H1 (cell line): ENCODE results near the gene OSBPL5. TPM values are rescaled to one million over a fixed set of nuclear protein-coding genes. Genes with fewer than 3 reads are reported as not detected.
A peak's percentile ranks its signal among the peaks of the same experiment; 100 is the strongest.

Experiments
- CTCF ChIA-PET: fragments of 300-600 bp; sonication (Branson Sonifier 250); formaldehyde crosslinking; loops from one replicate; lab custom pipeline; 2021; ENCODE audit not compliant: partially characterized antibody; lab: Charles Lee
- POLR2A ChIA-PET: fragments of 300-600 bp; sonication (Branson Sonifier 250); formaldehyde crosslinking; loops from one replicate; lab custom pipeline; 2021; ENCODE audit warnings: inconsistent platforms; ENCODE audit not compliant: partially characterized antibody; lab: Charles Lee
- DNase-seq, 2 experiments: peaks; one replicate each; pipeline versions ENCODE4 v3.0.0 to v3.0.0-alpha.2; 2010 to 2022; ENCODE audit warnings: low spot score in 2 of 2, low read depth in 1 of 2, mixed read lengths in 1 of 2
- FAIRE-seq: peaks from 2 replicates; lab custom pipeline; 2011; peaks lifted over from hg19 to GRCh38; lab: Jason Lieb, UNC
- H2AFZ ChIP-seq: 2 replicates; pipeline ENCODE4 v1.8.1; 2012; ENCODE audit warnings: low read length, inconsistent platforms
- H2AK5ac ChIP-seq: 2 replicates; pipeline ENCODE4 v1.6.1; 2013; ENCODE audit warnings: low read depth, low read length
- H2BK120ac ChIP-seq: replicated peaks from 2 replicates; pipeline ENCODE3; 2013; ENCODE audit warnings: low read depth, low read length, inconsistent platforms
- H2BK12ac ChIP-seq: 2 replicates; pipeline ENCODE4 v1.6.1; 2013; ENCODE audit warnings: low read depth, low read length
- H2BK15ac ChIP-seq: 2 replicates; pipeline ENCODE4 v1.6.1; 2013; ENCODE audit warnings: low read length
- H2BK20ac ChIP-seq: 2 replicates; pipeline ENCODE4 v1.6.1; 2013; ENCODE audit warnings: low read length
- H2BK5ac ChIP-seq: 2 replicates; pipeline ENCODE4 v1.6.1; 2013; ENCODE audit warnings: low read depth, low read length
- H3K14ac ChIP-seq: 2 replicates; pipeline ENCODE4 v1.6.1; 2013; ENCODE audit warnings: inconsistent platforms; ENCODE audit not compliant: insufficient read length
- H3K18ac ChIP-seq: 2 replicates; pipeline ENCODE4 v1.6.1; 2013; ENCODE audit warnings: low read length; ENCODE audit errors: extremely low read depth
- H3K23ac ChIP-seq: 2 replicates; pipeline ENCODE4 v1.6.1; 2013; ENCODE audit warnings: inconsistent platforms; ENCODE audit not compliant: insufficient read length
- H3K23me2 ChIP-seq: 2 replicates; pipeline ENCODE4 v1.6.1; 2013; ENCODE audit warnings: low read depth, low read length
- H3K27ac ChIP-seq: 2 replicates; pipeline ENCODE4 v1.6.1; 2011; ENCODE audit warnings: low read depth, low read length, inconsistent platforms
- H3K27me3 ChIP-seq, 4 experiments: replicated peaks in 1 of 4; 1 replicate in 1 of 4; 2 replicates in 3 of 4; pipeline versions ENCODE4 v1.6.1 to v1.8.1; 2011 to 2013; ENCODE audit warnings: low read length in 3 of 4, mild to moderate bottlenecking in 3 of 4, inconsistent platforms in 2 of 4, mixed read lengths in 2 of 4, moderate library complexity in 1 of 4; ENCODE audit not compliant: control insufficient read depth in 3 of 4, insufficient read depth in 3 of 4; ENCODE audit errors: extremely low read depth in 1 of 4
- H3K36me3 ChIP-seq, 4 experiments: 2 replicates each; pipeline versions ENCODE4 v1.6.1 to v1.8.1; 2011 to 2013; ENCODE audit warnings: mild to moderate bottlenecking in 4 of 4, low read length in 3 of 4, moderate library complexity in 2 of 4, control low read depth in 1 of 4, inconsistent platforms in 1 of 4; ENCODE audit not compliant: insufficient read depth in 4 of 4, control insufficient read depth in 2 of 4
- H3K4ac ChIP-seq: replicated peaks from 2 replicates; pipeline ENCODE3; 2013; ENCODE audit warnings: low read length, low read depth, mixed read lengths, inconsistent platforms; ENCODE audit not compliant: insufficient read length
- H3K4me1 ChIP-seq, 4 experiments: replicated peaks in 1 of 4; 1 replicate in 1 of 4; 2 replicates in 3 of 4; pipeline versions ENCODE4 v1.6.1 to v1.8.1; 2011 to 2013; ENCODE audit warnings: low read length in 3 of 4, inconsistent platforms in 2 of 4, mixed read lengths in 1 of 4; ENCODE audit not compliant: insufficient read depth in 4 of 4, control insufficient read depth in 3 of 4
- H3K4me2 ChIP-seq, 2 experiments: 2 replicates each; pipeline versions ENCODE4 v1.6.1 to v1.8.1; 2011 to 2013; ENCODE audit warnings: low read depth in 2 of 2, low read length in 2 of 2, control low read depth in 1 of 2, inconsistent platforms in 1 of 2, mild to moderate bottlenecking in 1 of 2; ENCODE audit not compliant: insufficient read depth in 1 of 2
- H3K4me3 ChIP-seq, 4 experiments: fragments of 200-600, 300-600 bp in 1 of 4; sonication (generic), shearing (Covaris generic), sonication (Bioruptor Twin) in 1 of 4; 2 replicates each; pipeline versions ENCODE4 v1.5.1 to v1.8.1; 2011 to 2016; ENCODE audit warnings: low read length in 4 of 4, low read depth in 3 of 4, control low read depth in 2 of 4, inconsistent platforms in 2 of 4, mild to moderate bottlenecking in 2 of 4, mixed read lengths in 1 of 4, moderate library complexity in 1 of 4; ENCODE audit not compliant: insufficient read depth in 2 of 4; ENCODE audit errors: extremely low read depth in 1 of 4
- H3K56ac ChIP-seq: replicated peaks from 2 replicates; pipeline ENCODE3; 2013; ENCODE audit warnings: low read depth, mild to moderate bottlenecking, mixed read lengths, low read length, inconsistent platforms; ENCODE audit not compliant: insufficient read length
- H3K79me1 ChIP-seq: 2 replicates; pipeline ENCODE4 v1.6.1; 2013; ENCODE audit warnings: low read depth, low read length, control low read depth
- H3K79me2 ChIP-seq, 2 experiments: 2 replicates each; pipeline versions ENCODE4 v1.6.1 to v1.8.1; 2012 to 2013; ENCODE audit warnings: low read length in 2 of 2, mild to moderate bottlenecking in 2 of 2, inconsistent platforms in 1 of 2; ENCODE audit not compliant: insufficient read depth in 2 of 2, control insufficient read depth in 1 of 2
- H3K9ac ChIP-seq, 4 experiments: replicated peaks in 1 of 4; 1 replicate in 1 of 4; 2 replicates in 3 of 4; pipeline versions ENCODE4 v1.6.1 to v1.8.1; 2011 to 2013; ENCODE audit warnings: low read depth in 3 of 4, low read length in 3 of 4, control low read depth in 2 of 4, mild to moderate bottlenecking in 2 of 4, moderate library complexity in 2 of 4, inconsistent platforms in 1 of 4; ENCODE audit errors: extremely low read depth in 1 of 4
- H3K9me3 ChIP-seq, 2 experiments: 2 replicates each; pipeline versions ENCODE4 v1.6.1 to v1.8.1; 2012 to 2013; ENCODE audit warnings: mild to moderate bottlenecking in 2 of 2, moderate library complexity in 2 of 2, control low read depth in 1 of 2, inconsistent platforms in 1 of 2, low read depth in 1 of 2, low read length in 1 of 2, mixed read lengths in 1 of 2; ENCODE audit not compliant: insufficient read depth in 2 of 2
- H4K20me1 ChIP-seq, 2 experiments: replicated peaks in 1 of 2; 2 replicates each; pipeline versions ENCODE3 to v1.8.1; 2011 to 2013; ENCODE audit warnings: inconsistent platforms in 2 of 2, low read length in 2 of 2, mild to moderate bottlenecking in 1 of 2; ENCODE audit not compliant: insufficient read depth in 2 of 2, control insufficient read depth in 1 of 2
- H4K5ac ChIP-seq: 2 replicates; pipeline ENCODE4 v1.6.1; 2013; ENCODE audit warnings: low read length, low read depth, mixed read lengths, inconsistent platforms; ENCODE audit not compliant: insufficient read length
- H4K8ac ChIP-seq: 2 replicates; pipeline ENCODE4 v1.8.0; 2013; ENCODE audit warnings: mild to moderate bottlenecking, moderate library complexity, low read length, inconsistent platforms; ENCODE audit not compliant: insufficient read depth; ENCODE audit errors: extremely low read depth
- H4K91ac ChIP-seq: replicated peaks from 2 replicates; pipeline ENCODE3; 2013; ENCODE audit warnings: low read length, mixed read lengths, inconsistent platforms; ENCODE audit not compliant: insufficient read length
- CHD1 ChIP-seq: IDR thresholded peaks from 2 replicates; pipeline ENCODE4 v1.6.1; 2012; ENCODE audit warnings: low read depth, low read length, improper control_type of control experiment
- CREB1 ChIP-seq: IDR thresholded peaks from 2 replicates; pipeline ENCODE4 v1.6.1; 2012; ENCODE audit warnings: inconsistent platforms
- FOSL1 ChIP-seq: IDR thresholded peaks from 2 replicates; pipeline ENCODE4 v1.6.1; 2011; ENCODE audit warnings: mild to moderate bottlenecking, low read depth, low read length, moderate library complexity; ENCODE audit not compliant: insufficient read depth
- HDAC2 ChIP-seq, 2 experiments: fragments of 300-600 bp in 1 of 2; sonication (generic) in 1 of 2; IDR thresholded peaks; 2 replicates each; pipeline ENCODE4 v1.6.1; 2011 to 2012; ENCODE audit warnings: low read depth in 2 of 2, low read length in 2 of 2, mild to moderate bottlenecking in 2 of 2, moderate library complexity in 2 of 2, borderline replicate concordance in 1 of 2, inconsistent platforms in 1 of 2
- JUND ChIP-seq: IDR thresholded peaks from 2 replicates; pipeline ENCODE4 v1.6.1; 2011; ENCODE audit warnings: mild to moderate bottlenecking, improper control_type of control experiment, low read length
- KDM1A ChIP-seq: fragments of 200-600, 300-600 bp; sonication (generic); IDR thresholded peaks from 2 replicates; pipeline ENCODE4 v1.7.1; 2016; ENCODE audit warnings: mild to moderate bottlenecking, low read length, borderline replicate concordance
- KDM4A ChIP-seq: IDR thresholded peaks from one replicate; pipeline ENCODE4 v1.7.1; 2012; ENCODE audit warnings: low read depth, mild to moderate bottlenecking, moderate library complexity, low read length, inconsistent platforms; ENCODE audit not compliant: severe bottlenecking
- KDM5A ChIP-seq: fragments of 200-600 bp; IDR thresholded peaks from 2 replicates; pipeline ENCODE4 v1.7.1; 2012; ENCODE audit warnings: mild to moderate bottlenecking, low read length, inconsistent platforms, mixed read lengths
- MAFK ChIP-seq: IDR thresholded peaks from 2 replicates; pipeline ENCODE4 v1.6.1; 2012; ENCODE audit warnings: low read depth, mild to moderate bottlenecking, improper control_type of control experiment, low read length
- POLR2A ChIP-seq, 2 experiments: IDR thresholded peaks; 1 replicate in 1 of 2; 2 replicates in 1 of 2; pipeline ENCODE4 v1.6.1; 2011; ENCODE audit warnings: low read depth in 2 of 2, low read length in 2 of 2, mild to moderate bottlenecking in 2 of 2; ENCODE audit errors: control extremely low read depth in 1 of 2
- SIN3A ChIP-seq, 2 experiments: IDR thresholded peaks in 1 of 2; conservative IDR thresholded peaks in 1 of 2; 2 replicates each; pipeline ENCODE4 v1.6.1; 2011 to 2012; ENCODE audit warnings: low read length in 2 of 2, improper control_type of control experiment in 1 of 2, low read depth in 1 of 2, mild to moderate bottlenecking in 1 of 2
- TBP ChIP-seq: IDR thresholded peaks from 2 replicates; pipeline ENCODE4 v1.6.1; 2011; ENCODE audit warnings: low read depth, low read length, improper control_type of control experiment
- TEAD4 ChIP-seq: IDR thresholded peaks from 2 replicates; pipeline ENCODE4 v1.6.1; 2012; ENCODE audit warnings: low read depth, low read length, inconsistent platforms, mixed read lengths
- WGBS, 2 experiments: shearing (Covaris generic) in 1 of 2; methylation state at CpG; one replicate each; pipeline versions ENCODE4 v1.1.6 to v1.1.7; 2013 to 2015; ENCODE audit warnings: low lambda C conversion rate in 2 of 2, mixed read lengths in 2 of 2, inconsistent platforms in 1 of 2, low coverage in 1 of 2, missing lambda C conversion rate in 1 of 2; ENCODE audit not compliant: insufficient replicate concordance in 2 of 2, insufficient coverage in 1 of 2, insufficient read length in 1 of 2; ENCODE audit errors: extremely low coverage in 1 of 2, missing lambda C conversion rate in 1 of 2; 5-methylcytosine and 5-hydroxymethylcytosine counted together
- polyA plus RNA-seq, 7 experiments: library from polyadenylated mRNA; depleted of rRNA in 3 of 7; stranded (reverse) in 5 of 7; unstranded in 2 of 7; fragments of >200 nt in 5 of 7; fragments of 200-250 nt in 2 of 7; gene quantifications; 1 replicate in 5 of 7; 2 replicates in 1 of 7; 4 replicates in 1 of 7; pipeline versions ENCODE4 v1.2.1 to v1.2.3, GENCODE V29; 2011 to 2013; ENCODE audit warnings: missing spikeins in 2 of 7, mixed read lengths in 2 of 7
- total RNA-seq: library from RNA; stranded (reverse); fragmentation: NEBNext Ultra II Directional; extraction: Animal tissue kit (Norgen Biotek cat#: 25700); gene quantifications from 2 replicates; pipeline ENCODE4 v1.2.1, GENCODE V29; 2021

Gene OSBPL5
- total and polyA plus RNA-seq, 2 of the 8 experiments (the other 6 are each of a cell fraction or from before 2014, with no cell fraction given): 3.4 to 9.9 TPM

DNA sequence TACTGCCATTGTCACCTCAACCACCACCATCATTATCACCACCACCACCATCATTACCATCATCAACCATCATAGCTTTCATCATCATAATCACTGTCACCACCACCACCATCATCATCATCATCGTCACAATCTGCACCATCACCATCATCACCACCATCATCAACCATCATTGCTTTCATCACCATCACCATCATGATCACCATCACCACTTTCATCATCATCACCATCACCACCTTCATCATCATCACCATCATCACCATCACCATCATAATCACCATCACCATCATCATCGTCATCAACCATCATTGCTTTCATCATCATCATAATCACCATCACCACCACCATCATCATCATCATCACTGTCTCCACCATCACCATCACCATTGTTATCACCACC lies 8.7 kb upstream of the OSBPL5 start:
- Histone ChIP-seq H3K4ac (no peak overlapping the region), H3K27ac (no peak overlapping the region), H3K79me2 (no peaks in the 10 kb centered on the region), H3K18ac (no peak overlapping the region), H2BK15ac (no peak overlapping the region), H2BK5ac (no peak overlapping the region), H3K27me3 (peaks cover 0 to 8% (median 3%) of the 10 kb centered on the region in 4 experiments; a peak in 3 of 7 replicates), H4K5ac (no peak overlapping the region), H3K9ac (no peak overlapping the region), H2BK120ac (no peak overlapping the region), H3K23me2 (peaks cover 12% of the 10 kb centered on the region; the same call in 1 of the 2 replicates), H4K8ac (no peak overlapping the region), H3K36me3 (no peaks in the 10 kb centered on the region; a peak in 1 of 8 replicates), H2AK5ac (no peak overlapping the region; the same call in 1 of the 2 replicates), H3K4me1 (peaks cover 0 to 8% (median 5%) of the 10 kb centered on the region in 4 experiments; a peak in 6 of 7 replicates), H3K4me3 (no peak overlapping the region), H2AFZ (no peak overlapping the region), H4K91ac (no peak overlapping the region), H3K14ac (no peak overlapping the region), H4K20me1 (peaks cover 0 to 6% of the 10 kb centered on the region in 2 experiments), H2BK20ac (no peak overlapping the region), H3K56ac (peak overlapping the region; percentile 93), H3K9me3 (0 out of 4 replicates have a peak, but pooled peaks cover 0 to 4% of the 10 kb centered on the region in 2 experiments), H3K23ac (no peak overlapping the region), H3K79me1 (no peaks in the 10 kb centered on the region), H3K4me2 (no peak overlapping the region), H2BK12ac (no peak overlapping the region)
- no peak for DNase-seq
- 87 to 100% methylated on average over 1 to 2 of the region's 2 CpGs for WGBS, 2 experiments
- ChIA-PET CTCF (no interaction called here), POLR2A (no interaction called here)
- no peak for TF ChIP-seq FOSL1
- TF ChIP-seq JUND: no peak
- TF ChIP-seq KDM4A: no peak
- no peak for TF ChIP-seq HDAC2 (IDR thresholded peaks at IDR 0.05; ENCODE audit: borderline replicate concordance in 1 of 2, low read depth in 2 of 2, low read length in 2 of 2)
- no peak for TF ChIP-seq KDM5A
- no peak for TF ChIP-seq TEAD4
- TF ChIP-seq SIN3A (conservative IDR thresholded peaks at IDR 0.05 in 1 of 2, IDR thresholded peaks at IDR 0.05 in 1 of 2; ENCODE audit: low read depth in 1 of 2, low read length in 2 of 2): no peak
- no peak for TF ChIP-seq TBP
- no peak for TF ChIP-seq POLR2A (IDR thresholded peaks at IDR 0.05; ENCODE audit: control extremely low read depth in 1 of 2, low read depth in 2 of 2, low read length in 2 of 2)
- no peak for TF ChIP-seq CREB1
- TF ChIP-seq MAFK: no peak
- TF ChIP-seq CHD1: no peak
- TF ChIP-seq KDM1A: no peak
- no peak for FAIRE-seq
